KOPT-K1 (cell line): ENCODE measurements around the gene SPINDOC.
"Not testable (repeated sequence)": the region's sequence is repeated elsewhere in the genome, so short reads cannot be mapped to it uniquely, and the experiment has no call there.

Source experiments
- H3K27ac ChIP-seq: fragments of 200-600 bp; sonication (generic); 2 replicates; pipeline ENCODE4 v1.5.1; 2016; ENCODE audit warnings: antibody characterized with exemption, mild to moderate bottlenecking, low read depth, low read length; ENCODE audit not compliant: poor library complexity, severe bottlenecking
- H3K36me3 ChIP-seq: fragments of 200-600 bp; sonication (generic); 2 replicates; pipeline ENCODE4 v1.5.1; 2017; ENCODE audit warnings: antibody characterized with exemption, mild to moderate bottlenecking, low read length, moderate library complexity; ENCODE audit not compliant: insufficient read depth
- H3K9me3 ChIP-seq: fragments of 200-600 bp; sonication (generic); 2 replicates; pipeline ENCODE4 v1.5.1; 2017; ENCODE audit warnings: antibody characterized with exemption, low read length, mild to moderate bottlenecking; ENCODE audit not compliant: insufficient read depth, poor library complexity, severe bottlenecking

Gene SPINDOC

DNA sequence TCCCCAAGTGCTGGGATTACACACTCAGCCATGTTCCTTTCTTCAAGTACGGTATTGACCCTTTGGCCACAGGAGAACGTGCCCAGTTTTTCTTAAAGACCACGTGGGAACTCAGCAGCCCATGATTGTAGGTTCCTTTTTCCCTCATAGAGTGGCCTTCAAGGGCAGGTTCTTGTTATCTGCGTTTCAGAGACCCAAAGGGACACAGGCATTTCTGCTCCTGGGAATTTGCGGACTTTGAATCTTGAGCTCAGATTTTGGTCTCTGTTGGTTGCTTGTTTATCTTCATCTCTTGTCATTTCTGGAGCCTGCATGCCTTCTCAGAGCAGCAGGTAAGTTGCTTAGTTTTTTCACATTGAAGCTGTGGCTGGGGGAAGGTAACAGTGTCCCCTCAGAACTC lies 37.7 kb downstream of the SPINDOC start:
- Histone ChIP-seq H3K9me3 (no peaks in the 10 kb centered on the region), H3K36me3 (peaks cover 43% of the 10 kb centered on the region), H3K27ac (peak overlapping the region; percentile 43)

DNA sequence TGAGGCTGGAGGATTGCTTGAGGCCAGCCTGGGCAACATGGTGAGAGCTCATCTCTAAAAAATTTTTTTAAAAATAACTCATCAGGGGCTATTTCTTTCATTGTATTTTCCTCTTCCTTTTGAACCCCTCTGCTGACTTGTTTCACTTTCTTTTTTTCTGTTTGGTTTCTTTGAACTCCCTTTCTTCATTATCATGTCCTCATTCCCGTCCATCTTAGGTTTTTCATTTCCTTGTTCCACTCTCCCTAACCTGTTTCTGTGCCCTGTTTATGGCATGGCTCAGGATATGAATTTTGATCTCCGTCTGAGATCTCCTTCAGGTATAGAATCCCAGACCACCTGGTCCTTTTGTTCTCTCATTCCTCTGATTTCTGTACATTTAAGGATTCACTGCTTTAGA lies 38.1 kb downstream of the SPINDOC start:
- Histone ChIP-seq H3K36me3 (peaks cover 39% of the 10 kb centered on the region), H3K9me3 (no peaks in the 10 kb centered on the region), H3K27ac (peak overlapping the region; percentile 43)

DNA sequence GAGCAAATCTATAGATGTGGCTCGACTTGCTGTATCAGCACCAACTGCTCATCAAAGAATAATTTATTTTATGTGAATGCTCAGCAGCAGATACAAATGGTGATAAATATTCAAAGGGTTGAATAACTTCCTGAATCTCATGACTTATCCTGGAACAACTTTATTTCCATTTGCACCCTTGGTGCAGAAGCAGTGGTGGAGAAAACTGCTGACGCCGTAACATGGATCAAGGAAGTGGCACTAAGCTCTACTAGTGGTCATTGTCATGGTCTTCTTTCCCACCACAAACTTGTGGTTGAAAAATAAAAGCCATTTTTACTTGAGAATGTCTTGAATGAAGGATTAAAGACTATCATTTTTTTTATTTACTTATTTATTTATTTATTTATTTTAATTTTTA lies 40.2 kb downstream of the SPINDOC start:
- peaks cover 29% of the 10 kb centered on the region for H3K36me3 ChIP-seq
- no peaks in the 10 kb centered on the region for H3K9me3 ChIP-seq
- H3K27ac ChIP-seq, result no peak overlapping the region

GRCh38 chr11:63854696-63855095 lies 41.4 kb downstream of the SPINDOC start:
- Histone ChIP-seq H3K36me3 (peaks cover 29% of the 10 kb centered on the region), H3K27ac (no peak overlapping the region), H3K9me3 (no peaks in the 10 kb centered on the region)

- Histone ChIP-seq H3K27ac (peak overlapping the region; percentile 42), H3K9me3 (no peaks in the 10 kb centered on the region), H3K36me3 (peaks cover 38% of the 10 kb centered on the region)
Measured at GRCh38 chr11:63855975-63856374, 42.7 kb downstream of the SPINDOC start.

DNA sequence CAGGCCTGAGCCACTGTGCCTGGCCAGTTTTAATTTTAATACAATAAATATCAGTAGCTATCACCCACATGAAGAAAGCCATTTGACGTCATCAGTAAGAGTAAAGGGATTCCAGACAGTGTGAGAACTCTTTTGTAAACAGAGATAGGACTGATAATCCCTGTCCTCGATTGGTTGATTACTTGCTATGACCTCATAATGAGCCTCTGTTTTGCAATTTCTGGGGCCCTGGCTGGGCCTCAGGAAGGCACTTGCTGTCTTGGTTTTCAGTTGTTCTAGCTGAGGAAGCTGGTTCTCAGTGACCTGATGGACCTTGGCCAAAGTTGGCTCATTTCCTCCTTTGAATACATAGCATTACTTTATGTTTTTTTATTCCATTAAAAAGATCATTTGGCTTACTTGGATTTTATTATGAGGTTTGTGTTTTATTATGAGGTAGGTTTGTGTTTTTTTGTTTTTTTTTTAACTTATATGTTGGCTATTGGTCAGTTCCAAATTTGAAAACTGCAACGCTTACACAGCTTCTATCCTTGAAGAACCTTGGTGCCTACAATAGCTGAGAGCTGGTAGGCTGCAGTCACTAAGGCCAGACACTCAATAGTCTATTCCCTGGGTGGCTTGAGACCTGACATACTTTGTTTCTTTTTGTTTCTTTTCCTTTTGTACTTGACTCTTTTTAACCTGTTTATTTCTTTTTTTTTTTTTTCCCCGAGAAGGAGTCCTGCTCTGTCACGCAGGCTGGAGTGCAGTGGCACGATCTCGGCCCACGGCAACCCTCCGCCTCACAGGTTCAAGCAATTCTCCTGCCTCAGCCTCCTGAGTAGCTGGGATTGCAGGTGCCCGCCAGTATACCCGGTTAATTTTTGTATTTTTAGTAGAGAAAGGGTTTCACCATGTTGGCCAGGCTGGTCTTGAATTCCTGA lies 45.6 kb downstream of the SPINDOC start:
- H3K36me3 ChIP-seq, result peaks cover 39% of the 10 kb centered on the region
- no peaks in the 10 kb centered on the region for H3K9me3 ChIP-seq
- no peak overlapping the region for H3K27ac ChIP-seq

- peaks cover 32% of the 10 kb centered on the region for H3K36me3 ChIP-seq
- H3K9me3 ChIP-seq, result no peaks in the 10 kb centered on the region
- peak overlapping the region; percentile 40 for H3K27ac ChIP-seq
Measured at GRCh38 chr11:63862923-63863322, 49.7 kb downstream of the SPINDOC start.

DNA sequence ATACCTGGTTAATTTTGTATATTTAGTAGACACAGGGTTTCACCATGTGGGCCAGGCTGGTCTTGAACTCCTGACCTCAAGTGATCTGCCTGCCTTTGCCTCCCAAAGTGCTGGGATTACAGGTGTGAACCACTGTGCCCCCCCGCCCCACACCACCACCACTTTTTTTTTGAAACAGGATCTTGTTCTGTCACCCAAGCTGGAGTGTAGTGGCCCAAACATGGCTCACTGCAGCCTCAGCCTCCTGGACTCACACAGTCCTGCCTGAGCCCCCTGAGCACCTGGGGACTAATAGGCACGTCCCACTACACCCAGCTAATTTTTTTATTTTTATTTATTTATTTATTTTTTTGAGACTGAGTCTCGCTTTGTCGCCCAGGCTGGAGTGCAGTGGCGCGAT lies 50.4 kb downstream of the SPINDOC start:
- H3K9me3 ChIP-seq, H3K27ac ChIP-seq: not testable (repeated sequence)
- H3K36me3 ChIP-seq, result peaks cover 36% of the 10 kb centered on the region

DNA sequence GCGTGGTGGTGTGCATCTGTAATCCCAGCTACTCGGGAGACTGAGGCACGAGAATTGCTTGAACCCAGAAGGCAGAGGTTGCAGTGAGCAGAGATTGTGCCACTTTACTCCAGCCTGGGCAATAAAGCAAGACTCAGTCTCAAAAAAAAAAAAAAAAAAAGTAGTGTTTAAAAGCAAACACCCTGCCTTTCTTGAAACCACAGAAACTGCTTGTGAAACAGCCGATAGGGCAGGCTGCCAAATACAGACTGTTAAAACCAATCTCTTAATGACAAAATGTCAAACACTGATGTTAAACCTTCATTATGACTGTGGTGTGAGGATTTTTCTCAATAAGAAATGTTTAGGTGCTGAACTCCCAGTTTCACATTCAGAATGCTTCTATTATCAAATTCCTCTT lies 53.0 kb downstream of the SPINDOC start:
- peaks cover 25% of the 10 kb centered on the region for H3K36me3 ChIP-seq
- H3K9me3 ChIP-seq, result no peaks in the 10 kb centered on the region
- H3K27ac ChIP-seq, result peak overlapping the region; percentile 58

- H3K9me3 ChIP-seq, result no peaks in the 10 kb centered on the region
- H3K27ac ChIP-seq, result no peak overlapping the region
- peaks cover 15% of the 10 kb centered on the region for H3K36me3 ChIP-seq
Measured at GRCh38 chr11:63867511-63867910, 54.3 kb downstream of the SPINDOC start.

DNA sequence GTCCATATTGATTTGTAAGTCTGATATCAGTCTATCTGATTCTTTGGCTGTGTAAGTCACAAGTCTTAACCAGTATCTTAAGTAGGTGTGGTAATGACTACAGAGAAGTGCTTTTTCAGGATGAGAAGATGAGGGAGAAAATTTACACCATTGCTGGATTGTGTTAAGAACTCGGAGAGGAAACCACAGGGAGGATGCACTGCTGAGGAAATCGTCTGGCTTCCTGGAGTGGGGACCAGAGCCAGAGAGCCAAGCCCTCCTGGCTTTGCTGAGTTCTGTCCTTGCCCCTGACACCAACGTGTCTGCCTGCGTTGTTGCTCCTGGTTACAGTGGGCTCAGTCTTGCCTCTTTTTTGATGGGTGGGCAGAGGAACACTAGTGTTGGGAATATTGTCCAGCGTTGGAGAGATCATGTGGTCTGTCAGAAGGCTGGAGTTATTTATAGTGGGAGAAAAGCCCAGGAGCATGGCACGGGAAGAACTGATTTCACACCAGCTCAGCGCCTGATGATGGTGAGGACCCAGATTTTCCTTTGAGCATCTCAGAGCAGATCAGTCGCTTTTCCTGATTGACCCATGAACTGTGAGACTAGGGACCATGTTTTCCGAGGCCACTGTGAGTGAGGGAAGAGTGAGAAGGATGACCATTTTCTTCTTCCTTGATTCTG lies 55.3 kb downstream of the SPINDOC start:
- Histone ChIP-seq H3K9me3 (no peaks in the 10 kb centered on the region), H3K36me3 (peaks cover 13% of the 10 kb centered on the region), H3K27ac (peak overlapping the region; percentile 67)

DNA sequence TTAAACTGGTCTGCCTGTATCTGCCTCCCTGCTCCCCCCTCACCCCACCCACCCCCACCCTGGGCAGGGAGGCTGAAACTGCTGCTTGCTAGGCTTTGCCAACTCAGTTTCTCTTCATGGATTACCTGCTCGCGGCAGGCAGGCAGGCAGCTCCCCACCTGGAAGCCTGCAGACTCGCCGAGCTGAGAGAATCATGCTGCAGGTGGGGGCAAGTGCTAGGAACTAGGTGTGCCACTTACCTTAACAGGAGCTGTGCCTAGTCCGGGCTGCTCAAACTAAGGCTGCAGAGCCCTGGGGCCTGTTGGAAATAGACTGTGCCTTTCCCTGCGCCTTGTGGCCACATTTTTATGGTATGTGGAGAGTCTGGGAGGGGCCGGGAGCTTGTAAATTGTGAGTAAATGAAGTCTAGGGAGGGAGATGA lies 55.9 kb downstream of the SPINDOC start:
- Histone ChIP-seq H3K36me3 (peaks cover 13% of the 10 kb centered on the region), H3K9me3 (no peaks in the 10 kb centered on the region), H3K27ac (peak overlapping the region; percentile 67)

- Histone ChIP-seq H3K9me3 (no peaks in the 10 kb centered on the region), H3K27ac (peak overlapping the region; percentile 67), H3K36me3 (peaks cover 13% of the 10 kb centered on the region)
Measured at GRCh38 chr11:63869683-63870082, 56.4 kb downstream of the SPINDOC start.

DNA sequence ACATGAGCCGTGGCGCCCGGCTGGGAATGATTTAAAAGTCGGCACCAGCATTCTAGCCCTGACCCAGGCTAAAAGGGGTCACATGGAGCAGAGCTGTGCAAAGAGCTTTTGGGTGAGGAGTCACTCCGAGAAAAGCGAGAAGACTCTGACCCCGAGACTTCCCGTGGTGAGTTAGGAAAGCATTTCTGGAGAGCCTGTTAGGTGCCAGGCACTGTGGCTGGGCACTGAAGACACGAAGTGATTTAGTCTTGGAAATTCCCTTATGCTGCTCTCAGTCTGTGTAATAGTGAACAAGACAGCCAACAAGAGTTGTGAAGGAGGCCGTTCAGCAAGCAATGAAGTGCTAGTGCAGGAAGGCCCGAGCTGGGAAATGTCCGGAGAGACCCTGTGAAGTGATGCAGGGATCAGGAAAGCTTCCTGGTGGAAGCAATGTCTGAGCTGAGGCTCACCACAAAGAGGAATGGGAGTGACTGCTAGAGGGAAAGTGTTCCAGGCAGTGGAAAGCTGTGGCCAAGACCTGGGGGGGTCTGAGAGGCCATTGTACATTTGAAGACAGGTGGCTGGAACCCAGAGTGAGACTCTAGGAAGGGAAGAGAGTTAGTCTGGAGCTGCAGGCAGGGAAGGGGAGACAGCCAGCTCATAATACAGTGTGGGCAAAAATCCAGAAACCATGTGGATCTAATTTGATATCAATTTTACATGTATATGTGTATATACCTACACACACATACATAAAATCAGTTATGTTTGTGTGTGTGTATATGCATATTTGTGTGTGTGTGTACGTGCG lies 57.3 kb downstream of the SPINDOC start:
- H3K27ac ChIP-seq, result peak overlapping the region; percentile 67

More for the DNA sequence above, 57.3 kb downstream of the SPINDOC start:
- peaks cover 15% of the 10 kb centered on the region for H3K36me3 ChIP-seq
- H3K9me3 ChIP-seq, result no peaks in the 10 kb centered on the region
